WTC11 (cell line): ENCODE measurements around the gene MRFAP1.

ENCODE experiments used
- AFF4 ChIP-seq: sonication (generic); formaldehyde crosslinking; IDR thresholded peaks from 2 replicates; pipeline ENCODE4 v1.8.1; 2023; ENCODE audit warnings: mild to moderate bottlenecking, missing genetic modification reagents, borderline replicate concordance
- CREM ChIP-seq: sonication (generic); formaldehyde crosslinking; IDR thresholded peaks from 2 replicates; pipeline ENCODE4 v1.8.1; 2022; ENCODE audit warnings: mild to moderate bottlenecking, missing genetic modification reagents, moderate library complexity
- GABPB1 ChIP-seq: sonication (generic); formaldehyde crosslinking; IDR thresholded peaks from 2 replicates; pipeline ENCODE4 v1.8.1; 2023; ENCODE audit warnings: mild to moderate bottlenecking, missing genetic modification reagents
- HMGXB4 ChIP-seq: sonication (generic); formaldehyde crosslinking; IDR thresholded peaks from 2 replicates; pipeline ENCODE4 v1.8.1; 2023; ENCODE audit warnings: mild to moderate bottlenecking, moderate library complexity, missing genetic modification reagents
- JUN ChIP-seq: sonication (generic); formaldehyde crosslinking; IDR thresholded peaks from 2 replicates; pipeline ENCODE4 v1.8.0; 2023; ENCODE audit warnings: mild to moderate bottlenecking, missing genetic modification reagents
- NFATC4 ChIP-seq: fragments of 250-450 bp; sonication (Bioruptor Pico); IDR thresholded peaks from 2 replicates; pipeline ENCODE4 v1.9.0; 2021; ENCODE audit warnings: mild to moderate bottlenecking
- NFYB ChIP-seq: sonication (generic); formaldehyde crosslinking; conservative IDR thresholded peaks from 2 replicates; pipeline ENCODE4 v1.8.0; 2022; ENCODE audit warnings: low read depth, missing genetic modification reagents
- NR2C2 ChIP-seq: sonication (generic); formaldehyde crosslinking; IDR thresholded peaks from 2 replicates; pipeline ENCODE4 v1.8.0; 2022; ENCODE audit warnings: mild to moderate bottlenecking, missing genetic modification reagents
- TCF7 ChIP-seq: sonication (generic); formaldehyde crosslinking; IDR thresholded peaks from 2 replicates; pipeline ENCODE4 v1.8.0; 2022; ENCODE audit warnings: mild to moderate bottlenecking, low read depth, missing genetic modification reagents, moderate library complexity
- TF ChIP-seq, protein P1 (sequence below): fragments of 200-600 bp; IDR thresholded peaks from 2 replicates; pipeline ENCODE4 v1.8.0; 2022; ENCODE audit warnings: antibody characterized with exemption
- TF ChIP-seq, protein P2 (sequence below): sonication (generic); formaldehyde crosslinking; IDR thresholded peaks from 2 replicates; pipeline ENCODE4 v1.8.0; 2023; ENCODE audit warnings: mild to moderate bottlenecking, missing genetic modification reagents

- no peak for TF ChIP-seq NFYB (CRISPR knock-in tag)
- TF ChIP-seq JUN (CRISPR knock-in tag): no peak
- no peak for TF ChIP-seq AFF4 (CRISPR knock-in tag)
- no peak for TF ChIP-seq NR2C2 (CRISPR knock-in tag)
- TF ChIP-seq, protein P1, sequence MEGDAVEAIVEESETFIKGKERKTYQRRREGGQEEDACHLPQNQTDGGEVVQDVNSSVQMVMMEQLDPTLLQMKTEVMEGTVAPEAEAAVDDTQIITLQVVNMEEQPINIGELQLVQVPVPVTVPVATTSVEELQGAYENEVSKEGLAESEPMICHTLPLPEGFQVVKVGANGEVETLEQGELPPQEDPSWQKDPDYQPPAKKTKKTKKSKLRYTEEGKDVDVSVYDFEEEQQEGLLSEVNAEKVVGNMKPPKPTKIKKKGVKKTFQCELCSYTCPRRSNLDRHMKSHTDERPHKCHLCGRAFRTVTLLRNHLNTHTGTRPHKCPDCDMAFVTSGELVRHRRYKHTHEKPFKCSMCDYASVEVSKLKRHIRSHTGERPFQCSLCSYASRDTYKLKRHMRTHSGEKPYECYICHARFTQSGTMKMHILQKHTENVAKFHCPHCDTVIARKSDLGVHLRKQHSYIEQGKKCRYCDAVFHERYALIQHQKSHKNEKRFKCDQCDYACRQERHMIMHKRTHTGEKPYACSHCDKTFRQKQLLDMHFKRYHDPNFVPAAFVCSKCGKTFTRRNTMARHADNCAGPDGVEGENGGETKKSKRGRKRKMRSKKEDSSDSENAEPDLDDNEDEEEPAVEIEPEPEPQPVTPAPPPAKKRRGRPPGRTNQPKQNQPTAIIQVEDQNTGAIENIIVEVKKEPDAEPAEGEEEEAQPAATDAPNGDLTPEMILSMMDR: no peak
- no peak for TF ChIP-seq GABPB1
- TF ChIP-seq HMGXB4: no peak
- no peak for TF ChIP-seq CREM (CRISPR knock-in tag)
- no peak for TF ChIP-seq NFATC4 (CRISPR knock-in tag)
- TF ChIP-seq, protein P2, sequence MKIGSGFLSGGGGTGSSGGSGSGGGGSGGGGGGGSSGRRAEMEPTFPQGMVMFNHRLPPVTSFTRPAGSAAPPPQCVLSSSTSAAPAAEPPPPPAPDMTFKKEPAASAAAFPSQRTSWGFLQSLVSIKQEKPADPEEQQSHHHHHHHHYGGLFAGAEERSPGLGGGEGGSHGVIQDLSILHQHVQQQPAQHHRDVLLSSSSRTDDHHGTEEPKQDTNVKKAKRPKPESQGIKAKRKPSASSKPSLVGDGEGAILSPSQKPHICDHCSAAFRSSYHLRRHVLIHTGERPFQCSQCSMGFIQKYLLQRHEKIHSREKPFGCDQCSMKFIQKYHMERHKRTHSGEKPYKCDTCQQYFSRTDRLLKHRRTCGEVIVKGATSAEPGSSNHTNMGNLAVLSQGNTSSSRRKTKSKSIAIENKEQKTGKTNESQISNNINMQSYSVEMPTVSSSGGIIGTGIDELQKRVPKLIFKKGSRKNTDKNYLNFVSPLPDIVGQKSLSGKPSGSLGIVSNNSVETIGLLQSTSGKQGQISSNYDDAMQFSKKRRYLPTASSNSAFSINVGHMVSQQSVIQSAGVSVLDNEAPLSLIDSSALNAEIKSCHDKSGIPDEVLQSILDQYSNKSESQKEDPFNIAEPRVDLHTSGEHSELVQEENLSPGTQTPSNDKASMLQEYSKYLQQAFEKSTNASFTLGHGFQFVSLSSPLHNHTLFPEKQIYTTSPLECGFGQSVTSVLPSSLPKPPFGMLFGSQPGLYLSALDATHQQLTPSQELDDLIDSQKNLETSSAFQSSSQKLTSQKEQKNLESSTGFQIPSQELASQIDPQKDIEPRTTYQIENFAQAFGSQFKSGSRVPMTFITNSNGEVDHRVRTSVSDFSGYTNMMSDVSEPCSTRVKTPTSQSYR: no peak
- no peak for TF ChIP-seq TCF7
Measured at GRCh38 chr4:6684656-6685055, 44.2 kb downstream of the MRFAP1 start.
